Psoas muscle (tissue), 8 donors: ENCODE data around the gene CALML6. TPM values are rescaled to one million over a fixed set of nuclear protein-coding genes. Genes with fewer than 3 reads are reported as not detected.

Experiments used
- ATAC-seq, 4 donors: fragments of 200-7000 bp; cut with Tn5 transposase; one replicate each; pipeline ENCODE4 v1.9.1; 2020; ENCODE audit warnings: moderate library complexity in 3 of 4, mild to moderate bottlenecking in 2 of 4
- DNase-seq, 2 donors: peaks; one replicate each; pipeline ENCODE4 v3.0.0-alpha.2; 2020
- H3K27ac ChIP-seq: fragments of 200-600 bp; one replicate; pipeline ENCODE4 v1.8.0; 2022
- H3K27me3 ChIP-seq, 3 donors: fragments of 200-600 bp in 1 of 3; one replicate each; pipeline versions ENCODE4 v1.6.1 to v1.8.0; 2013 to 2022; ENCODE audit warnings: low read length in 2 of 3, mild to moderate bottlenecking in 2 of 3, moderate library complexity in 1 of 3; ENCODE audit not compliant: insufficient read depth in 3 of 3
- H3K36me3 ChIP-seq, 2 donors: fragments of 200-600 bp in 1 of 2; one replicate each; pipeline versions ENCODE4 v1.6.1 to v1.8.0; 2013 to 2022; ENCODE audit warnings: low read depth in 1 of 2, mild to moderate bottlenecking in 1 of 2, moderate library complexity in 1 of 2; ENCODE audit not compliant: insufficient read depth in 1 of 2
- H3K4me1 ChIP-seq: fragments of 200-600 bp; one replicate; pipeline ENCODE4 v1.8.0; 2022
- H3K4me3 ChIP-seq: fragments of 200-600 bp; one replicate; pipeline ENCODE4 v1.8.0; 2022; ENCODE audit warnings: mild to moderate bottlenecking
- H3K9me3 ChIP-seq: fragments of 200-600 bp; one replicate; pipeline ENCODE4 v1.8.0; 2022
- CTCF ChIP-seq: fragments of 200-600 bp; IDR thresholded peaks from one replicate; pipeline ENCODE4 v1.8.0; 2022; ENCODE audit warnings: antibody characterized with exemption
- WGBS, 3 donors: extraction: QIAGEN DNeasy Blood & Tissue Kit; methylation state at CpG; one replicate each; pipeline versions ENCODE4 v1.1.6 to v1.1.7; 2013; 5-methylcytosine and 5-hydroxymethylcytosine counted together
- intact Hi-C, 2 donors: fragments of 100-400 bp; cut with DNase I; formaldehyde crosslinking; loops; one replicate each; pipeline versions ENCODE4 v1.11.0 to v1.14.2; 2022
- long read RNA-seq, 2 donors: library from polyadenylated mRNA; unstranded; transcript quantifications; one replicate each; pipeline ENCODE4 v2.0.0, GENCODE V29; 2021
- polyA plus RNA-seq, 3 donors: library from polyadenylated mRNA; stranded (reverse); fragments of 200-250 nt; gene quantifications; one replicate each; pipeline ENCODE4 v1.2.3, GENCODE V29; 2013
- total RNA-seq, 4 donors: library from RNA; stranded (reverse); fragmentation: NEBNext Ultra II Directional in 2 of 4; extraction: Animal tissue kit (Norgen Biotek cat#: 25700) in 2 of 4; gene quantifications; one replicate each; pipeline versions ENCODE4 v1.2.1 to v1.2.4, GENCODE V29; 2021 to 2023
- donor health status: healthy with polysubstance abuse.
- donor health status: DM: no; HTN: no; CAD: no; lungs with moderate emphysema.
- donor health status: Bipolar disorder and iron deficiency.
- donor health status: healthy.
- donor health status: DM: yes; HTN: yes; CAD: no.
- donor health status: DM: no; HTN: no; CAD: no.
- donor health status: DM: no; HTN: no; CAD: no.
- donor health status: DM: yes; HTN: yes; CAD: no.

Gene CALML6
- total RNA-seq, result 10 to 100 TPM in 2 of 4 donors, 1 to 10 TPM in 2; 4.2 to 54.5 (median 16.0) TPM
- 10 to 100 TPM in 2 of 3 donors, 1 to 10 TPM in 1; 9.7 to 75.4 (median 49.8) TPM for polyA plus RNA-seq
- long read RNA-seq, donor 1, result 0 reads
- long read RNA-seq, donor 2, partial matches to known transcripts, result 6 of 9 reads
- long read RNA-seq, donor 2, other reads (novel, unspliced or antisense), result 0 of 9 reads

- peak within 1 kb of the TSS; percentile 85 for H3K27ac ChIP-seq
- intact Hi-C loops, result no loop called here
- H3K27me3 ChIP-seq, result no peaks in the 10 kb centered on the region
- H3K4me3 ChIP-seq, result no peak within 1 kb of the TSS
- no peaks in the 10 kb centered on the region for H3K36me3 ChIP-seq
- H3K4me1 ChIP-seq, result peaks cover 40% of the 10 kb centered on the region
- DNase-seq, result peak; percentile 24 to 65
- no peaks in the 10 kb centered on the region for H3K9me3 ChIP-seq
- TF ChIP-seq CTCF, result no peak
- 44 to 63% (median 46%) methylated on average over 15 of the region's 15 CpGs for WGBS, 3 donors
- ATAC-seq, result no peak
Observed at GRCh38 chr1:1914971-1915692, at the start of gene CALML6. CALML6 (plus strand) TSS chr1:1915260; CDS start chr1:1915281, 21 bp downstream.

- WGBS, 3 donors, result 96 to 99% (median 97%) methylated on average over 3 of the region's 3 CpGs
Observed at GRCh38 chr1:1867164-1867563, 47.9 kb upstream of the CALML6 start.

GRCh38 chr1:1869469-1869868, 45.6 kb upstream of the CALML6 start:
- Histone ChIP-seq H3K36me3 (no peaks in the 10 kb centered on the region), H3K27me3 (no peaks in the 10 kb centered on the region), H3K4me3 (no peak overlapping the region), H3K27ac (no peak overlapping the region), H3K9me3 (no peaks in the 10 kb centered on the region), H3K4me1 (peaks cover 46% of the 10 kb centered on the region)
- TF ChIP-seq CTCF, result no peak
- no peak for ATAC-seq
- 63 to 78% (median 76%) methylated on average over 4 of the region's 4 CpGs for WGBS, 3 donors
- no peak for DNase-seq
- intact Hi-C loops, result no loop called here

More at GRCh38 chr1:1867164-1867563, 47.9 kb upstream of the CALML6 start:
- TF ChIP-seq CTCF, result no peak
- no peak for DNase-seq
- Histone ChIP-seq H3K27me3 (no peaks in the 10 kb centered on the region), H3K9me3 (no peaks in the 10 kb centered on the region), H3K27ac (no peak overlapping the region), H3K4me1 (peaks cover 34% of the 10 kb centered on the region), H3K36me3 (no peaks in the 10 kb centered on the region), H3K4me3 (no peak overlapping the region)
- ATAC-seq, result no peak
- intact Hi-C loops, result no loop called here

- Histone ChIP-seq H3K4me1 (peaks cover 52% of the 10 kb centered on the region), H3K27ac (no peak overlapping the region), H3K4me3 (no peak overlapping the region), H3K9me3 (no peaks in the 10 kb centered on the region), H3K36me3 (peaks cover 2 to 9% of the 10 kb centered on the region in 2 donors), H3K27me3 (no peaks in the 10 kb centered on the region)
- no peak for TF ChIP-seq CTCF
- 71 to 75% (median 75%) methylated on average over 11 of the region's 11 CpGs for WGBS, 3 donors
- ATAC-seq, result no peak
- intact Hi-C loops, result no loop called here
- DNase-seq, result no peak
Observed at GRCh38 chr1:1872329-1872994, 42.6 kb upstream of the CALML6 start.
